NT2/D1 (cell line): Measurements from ENCODE around the gene PTPN1.
"Not testable (repeated sequence)": the region's sequence is repeated elsewhere in the genome, so short reads cannot be mapped to it uniquely, and the experiment has no call there.

Experiments
- DNase-seq: peaks from one replicate; pipeline ENCODE4 v3.0.0-alpha.2; 2011; ENCODE audit warnings: low read depth, low spot score
- H3K27me3 ChIP-seq: 2 replicates; pipeline ENCODE4 v1.6.0; 2011; ENCODE audit warnings: mild to moderate bottlenecking; ENCODE audit not compliant: insufficient read length, insufficient read depth
- H3K36me3 ChIP-seq: 2 replicates; pipeline ENCODE4 v1.6.1; 2011; ENCODE audit warnings: mild to moderate bottlenecking, low read length, mixed read lengths; ENCODE audit not compliant: insufficient read depth, insufficient read length
- H3K4me1 ChIP-seq: 2 replicates; pipeline ENCODE4 v1.5.1; 2011; ENCODE audit not compliant: insufficient read depth, insufficient read length
- H3K4me3 ChIP-seq: 2 replicates; pipeline ENCODE4 v1.5.1; 2011; ENCODE audit warnings: low read depth; ENCODE audit not compliant: insufficient read length
- H3K9ac ChIP-seq: 2 replicates; pipeline ENCODE4 v1.6.0; 2011; ENCODE audit warnings: low read depth; ENCODE audit not compliant: insufficient read length
- H3K9me3 ChIP-seq: 2 replicates; pipeline ENCODE4 v1.5.1; 2011; ENCODE audit warnings: mild to moderate bottlenecking, low read length; ENCODE audit not compliant: insufficient read depth
- SUZ12 ChIP-seq: IDR thresholded peaks from 2 replicates; pipeline ENCODE4 v1.6.1; 2011; ENCODE audit not compliant: insufficient read length, insufficient read depth; ENCODE audit errors: extremely low read depth
- YY1 ChIP-seq: IDR thresholded peaks from 2 replicates; pipeline ENCODE4 v1.6.1; 2011; ENCODE audit not compliant: insufficient read length, insufficient read depth
- ZNF274 ChIP-seq: IDR thresholded peaks from 2 replicates; pipeline ENCODE4 v1.6.1; 2011; ENCODE audit warnings: mild to moderate bottlenecking, low read depth, low read length

The PTPN1 gene

DNA sequence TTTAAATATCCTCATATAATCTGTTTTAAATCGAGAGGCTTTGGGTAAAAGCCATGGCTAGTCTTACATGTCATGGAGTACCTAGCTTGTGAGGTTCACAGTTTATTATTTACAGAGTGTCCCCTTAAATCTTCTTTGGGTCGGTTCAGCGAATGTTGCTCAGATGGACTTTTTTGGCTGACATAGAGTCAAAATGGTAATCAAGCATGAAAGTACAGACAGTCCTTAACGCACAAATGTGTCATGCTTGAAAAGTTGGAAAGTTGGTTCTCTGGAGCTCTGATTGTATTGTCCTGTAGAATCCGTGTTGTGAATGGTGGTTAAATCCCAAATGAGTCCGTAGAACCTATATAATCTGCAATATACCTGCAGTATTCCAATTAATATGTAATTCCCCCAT is 22.0 kb downstream of the PTPN1 start:
- H3K9me3 ChIP-seq, result no peaks in the 10 kb centered on the region
- peaks cover 2% of the 10 kb centered on the region for H3K4me1 ChIP-seq
- H3K4me3 ChIP-seq, result no peak overlapping the region
- TF ChIP-seq YY1 (no peak), ZNF274 (no peak), SUZ12 (no peak)
- no peaks in the 10 kb centered on the region for H3K36me3 ChIP-seq
- H3K27me3 ChIP-seq, result no peaks in the 10 kb centered on the region
- DNase-seq, result no peak
- H3K9ac ChIP-seq, result no peak overlapping the region

- Histone ChIP-seq H3K4me3 (no peak overlapping the region), H3K9me3 (no peaks in the 10 kb centered on the region), H3K36me3 (no peaks in the 10 kb centered on the region), H3K9ac (no peak overlapping the region), H3K4me1 (peaks cover 2% of the 10 kb centered on the region), H3K27me3 (no peaks in the 10 kb centered on the region)
- no peak for TF ChIP-seq SUZ12
- no peak for DNase-seq
Measured at GRCh38 chr20:50533061-50533460, 22.9 kb downstream of the PTPN1 start.

DNA sequence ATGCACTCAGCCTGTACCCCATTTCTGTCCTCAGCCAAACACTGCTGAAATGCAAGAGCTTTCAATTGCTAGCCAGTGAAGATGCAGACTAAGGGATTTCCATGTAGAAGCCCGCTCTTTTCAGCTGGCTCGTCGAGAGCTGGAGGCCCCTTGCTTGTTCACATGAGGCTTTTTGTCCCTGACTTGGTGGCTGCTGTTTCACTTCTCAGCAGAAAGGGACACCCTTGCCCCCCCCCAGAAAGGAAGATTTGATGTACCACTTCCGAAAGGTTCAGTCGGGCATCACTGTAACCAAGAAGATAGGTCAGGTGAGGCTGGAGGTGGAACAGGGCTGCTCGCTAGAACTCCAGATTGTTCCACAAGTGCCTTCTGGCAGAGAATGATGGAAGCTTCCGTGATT is 23.3 kb downstream of the PTPN1 start:
- TF ChIP-seq SUZ12, result no peak
- TF ChIP-seq ZNF274, result no peak
- TF ChIP-seq YY1, result no peak
- Histone ChIP-seq H3K36me3 (no peaks in the 10 kb centered on the region), H3K9me3 (no peaks in the 10 kb centered on the region), H3K27me3 (no peaks in the 10 kb centered on the region), H3K4me3 (no peak overlapping the region), H3K9ac (no peak overlapping the region), H3K4me1 (peaks cover 2% of the 10 kb centered on the region)
- DNase-seq, result no peak

GRCh38 chr20:50534567-50534966 is 24.4 kb downstream of the PTPN1 start:
- no peaks in the 10 kb centered on the region for H3K27me3 ChIP-seq
- H3K9me3 ChIP-seq, result no peaks in the 10 kb centered on the region
- DNase-seq, result no peak
- no peak overlapping the region for H3K4me3 ChIP-seq
- H3K36me3 ChIP-seq, result no peaks in the 10 kb centered on the region
- H3K4me1 ChIP-seq, result peaks cover 2% of the 10 kb centered on the region
- no peak overlapping the region for H3K9ac ChIP-seq
- TF ChIP-seq ZNF274 (no peak), SUZ12 (no peak)

DNA sequence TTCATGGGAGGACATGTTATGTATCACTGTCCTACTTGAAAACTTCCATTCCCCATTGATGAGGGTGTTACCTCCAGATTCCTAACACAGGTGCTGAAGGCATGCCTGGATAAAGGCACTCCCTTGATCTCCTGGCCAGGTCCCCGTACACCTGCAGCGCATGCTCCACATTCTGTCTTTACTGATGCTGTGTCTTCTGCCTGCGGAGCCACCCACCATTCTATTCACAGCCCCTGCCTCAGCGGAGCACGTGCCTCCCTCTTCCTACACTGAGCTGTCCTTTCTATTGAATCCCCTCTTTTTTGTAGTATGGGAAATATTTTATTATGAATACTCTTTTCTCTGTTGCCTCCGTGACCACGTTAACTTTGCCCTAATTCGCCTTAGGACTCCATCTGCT is 25.0 kb downstream of the PTPN1 start:
- TF ChIP-seq ZNF274, result no peak
- TF ChIP-seq SUZ12, result no peak
- TF ChIP-seq YY1, result no peak
- no peak overlapping the region for H3K9ac ChIP-seq
- peaks cover 2% of the 10 kb centered on the region for H3K4me1 ChIP-seq
- DNase-seq, result no peak
- no peaks in the 10 kb centered on the region for H3K36me3 ChIP-seq
- no peak overlapping the region for H3K4me3 ChIP-seq
- H3K27me3 ChIP-seq, result no peaks in the 10 kb centered on the region
- no peaks in the 10 kb centered on the region for H3K9me3 ChIP-seq

GRCh38 chr20:50536333-50536732 is 26.1 kb downstream of the PTPN1 start:
- DNase-seq, result no peak

GRCh38 chr20:50537546-50538201 is 27.5 kb downstream of the PTPN1 start:
- H3K36me3 ChIP-seq, result no peaks in the 10 kb centered on the region
- H3K4me1 ChIP-seq, result peaks cover 5% of the 10 kb centered on the region
- no peak overlapping the region for H3K9ac ChIP-seq
- no peak overlapping the region for H3K4me3 ChIP-seq
- TF ChIP-seq ZNF274, result no peak
- DNase-seq, result no peak
- H3K27me3 ChIP-seq, result no peaks in the 10 kb centered on the region
- no peaks in the 10 kb centered on the region for H3K9me3 ChIP-seq

More at GRCh38 chr20:50536333-50536732, 26.1 kb downstream of the PTPN1 start:
- Histone ChIP-seq H3K4me1 (peaks cover 5% of the 10 kb centered on the region), H3K27me3 (no peaks in the 10 kb centered on the region), H3K36me3 (no peaks in the 10 kb centered on the region), H3K9me3 (no peaks in the 10 kb centered on the region), H3K9ac (no peak overlapping the region), H3K4me3 (no peak overlapping the region)
- no peak for TF ChIP-seq ZNF274
- TF ChIP-seq SUZ12, result no peak
- TF ChIP-seq YY1, result no peak

DNA sequence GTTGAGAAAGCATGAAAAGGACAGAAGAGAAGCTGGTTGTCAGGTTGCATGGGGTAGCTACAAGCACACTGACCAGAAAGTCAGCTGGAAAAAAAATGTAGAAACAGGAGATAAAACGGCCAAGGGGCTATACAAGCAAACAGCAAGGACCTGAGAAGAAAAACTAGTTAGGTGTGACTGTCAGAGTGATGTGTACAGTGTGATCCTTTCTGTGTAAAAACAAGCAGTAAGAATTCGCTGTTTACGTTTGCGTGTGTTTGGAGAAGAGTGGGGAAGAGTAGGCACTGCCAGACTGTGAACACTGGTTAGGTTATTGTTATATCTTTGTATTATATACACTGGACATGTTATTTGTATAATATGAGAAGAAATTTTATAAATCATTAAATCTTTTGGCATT is 28.1 kb downstream of the PTPN1 start:
- TF ChIP-seq YY1 (no peak), ZNF274 (no peak), SUZ12 (no peak)

DNA sequence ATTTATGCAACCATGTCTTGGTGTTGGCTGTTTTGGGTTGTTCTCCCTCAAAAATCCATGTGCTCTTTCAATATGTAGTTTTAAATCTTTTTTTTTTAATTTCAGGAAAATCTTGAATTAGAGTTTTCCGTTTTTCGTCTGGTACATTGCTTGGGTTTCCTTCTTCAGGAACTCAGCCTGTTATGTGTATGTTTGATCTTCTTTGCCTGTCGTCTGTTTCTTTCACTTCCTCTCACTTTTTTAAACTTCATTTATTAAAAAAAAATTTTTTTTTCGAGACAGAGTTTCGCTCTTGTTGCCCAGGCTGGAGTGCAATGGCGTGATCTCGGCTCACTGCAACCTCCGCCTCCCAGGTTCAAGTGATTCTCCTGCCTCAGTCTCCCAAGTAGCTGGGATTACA is 29.6 kb downstream of the PTPN1 start:
- H3K4me1 ChIP-seq, DNase-seq, H3K27me3 ChIP-seq, H3K9me3 ChIP-seq, H3K4me3 ChIP-seq, H3K9ac ChIP-seq, H3K36me3 ChIP-seq: not testable (repeated sequence)

More for the DNA sequence above, 28.1 kb downstream of the PTPN1 start:
- peaks cover 5% of the 10 kb centered on the region for H3K4me1 ChIP-seq
- no peak for DNase-seq
- H3K9ac ChIP-seq, result no peak overlapping the region
- H3K4me3 ChIP-seq, result no peak overlapping the region
- H3K27me3 ChIP-seq, result no peaks in the 10 kb centered on the region
- H3K36me3 ChIP-seq, result no peaks in the 10 kb centered on the region
- H3K9me3 ChIP-seq, result no peaks in the 10 kb centered on the region
